ENCODE data around the gene TC2N. TPM values are rescaled to one million over a fixed set of nuclear protein-coding genes. Genes with fewer than 3 reads are reported as not detected.
"Not testable (repeated sequence)": the region's sequence is repeated elsewhere in the genome, so short reads cannot be mapped to it uniquely, and the experiment has no call there.

Gene TC2N
- total RNA-seq, 1 donor from 2014 or later, result 0.07 TPM

GRCh38 chr14:91870001-91870400, 2.7 kb upstream of the TC2N start:
- DNase-seq (ENCODE audit: low read depth, low spot score), result no peak

- DNase-seq (ENCODE audit: low read depth, low spot score), result no peak
These were observed 2.2 kb upstream of the TC2N start for GRCh38 chr14:91869556-91869955.

DNA sequence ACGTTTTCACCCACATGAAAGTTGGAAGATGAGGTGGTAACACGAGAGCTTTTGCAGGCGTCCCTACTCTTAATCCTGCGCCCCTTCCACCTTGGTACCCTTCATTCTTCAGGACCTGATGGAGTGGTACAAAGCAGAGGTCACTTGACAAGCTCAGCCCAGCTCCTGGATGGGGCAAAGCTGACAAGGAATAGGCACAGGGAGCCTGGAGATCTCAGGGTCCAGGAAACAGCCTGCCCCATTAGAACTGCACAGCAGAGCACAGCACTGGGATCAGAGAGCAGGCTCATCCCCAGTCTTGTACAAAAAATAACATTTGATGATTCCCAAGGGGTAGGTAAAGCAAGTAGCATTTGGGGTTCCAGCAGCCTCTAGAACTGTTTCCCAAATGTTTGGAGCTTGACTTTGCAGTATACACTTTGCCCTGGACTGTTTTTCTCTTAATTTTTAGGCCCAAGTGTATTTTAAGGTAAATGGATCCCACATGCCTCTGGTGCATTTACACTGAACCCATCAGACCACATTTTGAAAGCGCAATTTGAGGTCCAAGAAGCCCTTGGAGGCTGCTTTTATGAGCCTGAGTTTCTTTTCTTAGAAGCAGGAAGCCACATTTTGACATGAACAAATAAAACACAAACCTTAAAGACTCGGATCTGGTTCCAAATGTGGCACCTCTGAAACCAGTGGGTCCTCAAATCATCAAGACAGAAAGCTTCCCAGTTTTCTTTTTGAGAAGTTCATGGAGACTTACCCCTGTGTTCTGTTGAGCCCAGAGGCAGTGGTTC, 633 bp downstream of the TC2N start:
- DNase-seq (ENCODE audit: low read depth, low spot score), result no peak

GRCh38 chr14:91866061-91866460, 1.3 kb downstream of the TC2N start:
- DNase-seq (ENCODE audit: low read depth, low spot score), result no peak

DNA sequence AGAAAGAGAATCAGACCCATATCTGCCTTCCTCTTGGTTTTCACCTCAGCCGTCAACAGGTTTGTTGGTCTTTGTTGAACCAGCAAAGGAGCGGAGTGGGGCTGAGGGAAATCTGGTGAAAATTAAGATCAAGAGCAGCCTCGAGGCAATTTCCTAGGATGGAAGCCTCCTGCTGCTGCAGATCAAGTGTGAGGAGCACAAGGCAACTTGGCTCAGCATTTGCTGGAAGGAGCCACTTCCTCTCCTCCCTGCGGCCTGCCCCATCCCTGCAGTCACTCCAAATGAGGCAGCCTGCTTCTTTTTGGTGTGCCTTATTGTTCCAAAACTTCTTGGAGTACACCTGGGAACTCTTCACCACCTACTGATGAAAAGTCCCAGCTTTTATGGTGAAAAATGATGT, 4.9 kb downstream of the TC2N start:
- DNase-seq (ENCODE audit: low read depth, low spot score), result no peak

- no peak for DNase-seq (ENCODE audit: low read depth, low spot score)
These were observed 6.2 kb downstream of the TC2N start for GRCh38 chr14:91861091-91861490.

- DNase-seq (ENCODE audit: low read depth, low spot score), result no peak
These were observed 7.1 kb downstream of the TC2N start for GRCh38 chr14:91860238-91860637.

- no peak for DNase-seq (ENCODE audit: low read depth, low spot score)
These were observed 8.6 kb downstream of the TC2N start for GRCh38 chr14:91858536-91859275.

- DNase-seq (ENCODE audit: low read depth, low spot score), result no peak
These were observed 9.7 kb downstream of the TC2N start for GRCh38 chr14:91857614-91858013.

DNA sequence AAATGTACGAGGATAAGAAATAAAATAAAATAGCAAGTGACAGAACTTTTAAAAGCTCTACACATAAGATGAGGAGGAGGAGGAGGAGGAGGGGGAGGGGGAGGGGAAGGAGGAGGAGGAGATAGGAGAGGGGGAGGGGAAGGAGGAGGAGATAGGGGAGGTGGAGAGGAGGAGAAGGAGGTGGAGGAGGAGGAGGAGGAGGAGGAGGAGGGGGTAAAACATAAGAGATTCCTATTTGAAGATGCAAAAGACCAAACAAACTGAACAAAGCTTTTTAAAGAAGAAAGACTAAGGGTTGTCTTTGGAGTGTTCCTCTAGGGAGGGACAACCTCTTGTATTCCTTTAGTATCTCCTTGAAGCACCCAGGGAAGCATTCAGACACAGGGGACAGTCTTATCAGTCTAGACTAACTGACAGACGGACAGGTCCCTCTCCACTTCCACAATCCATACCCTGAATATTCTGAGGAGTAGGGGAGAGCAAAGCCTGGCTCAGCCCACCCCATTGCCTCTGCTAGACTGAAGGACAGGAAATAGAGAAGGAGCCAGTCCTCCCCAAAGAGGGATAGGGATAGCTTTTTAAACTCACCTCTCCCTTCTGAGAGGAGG, 12.9 kb downstream of the TC2N start:
- no peak for DNase-seq (ENCODE audit: low read depth, low spot score)

GRCh38 chr14:91851563-91851962, 15.8 kb downstream of the TC2N start:
- DNase-seq (ENCODE audit: low read depth, low spot score), result no peak

DNA sequence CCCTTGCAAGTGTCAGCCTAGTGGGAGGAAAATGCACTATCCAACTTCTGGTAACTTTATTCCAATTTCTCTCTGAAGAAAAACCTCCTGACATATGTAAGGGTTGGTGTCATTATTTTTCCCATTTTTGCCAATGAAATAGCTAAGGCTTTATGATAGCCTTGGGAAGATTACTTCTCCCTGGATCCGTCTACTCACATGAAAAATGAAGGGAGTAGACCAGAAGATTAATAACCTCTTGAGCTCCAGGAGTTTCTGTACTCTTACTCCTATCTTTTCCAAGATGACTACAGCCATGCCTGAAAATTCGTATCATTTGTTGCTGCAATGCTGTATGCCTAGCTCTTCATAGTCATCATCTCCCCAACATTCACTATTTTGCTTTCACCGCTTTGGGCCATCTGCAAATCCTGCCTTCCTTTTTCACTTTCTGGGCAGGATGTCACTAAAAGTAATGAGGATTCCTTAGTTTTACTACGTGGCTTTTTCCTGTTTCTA, 18.8 kb downstream of the TC2N start:
- no peak for DNase-seq (ENCODE audit: low read depth, low spot score)

DNA sequence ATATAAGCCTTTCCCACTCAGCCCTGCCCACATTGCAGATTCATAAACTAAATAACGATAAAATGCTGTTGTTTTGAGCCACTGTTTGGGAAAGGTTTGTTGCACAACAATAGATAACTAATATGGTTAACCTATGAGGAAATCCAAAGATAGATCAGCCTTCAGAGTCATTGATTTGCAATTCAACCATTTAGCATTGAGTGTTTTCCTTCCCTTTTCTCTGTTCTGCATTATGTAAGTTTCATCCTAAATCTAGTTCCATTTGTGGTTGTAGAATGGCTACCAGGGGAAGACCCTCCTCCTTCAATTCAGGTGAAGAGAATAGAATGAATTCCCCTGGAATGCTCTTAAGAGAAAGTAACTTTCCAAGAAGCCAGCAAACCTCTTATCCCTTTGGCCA, 19.6 kb downstream of the TC2N start:
- no peak for DNase-seq (ENCODE audit: low read depth, low spot score)

- no peak for DNase-seq (ENCODE audit: low read depth, low spot score)
These were observed 21.7 kb downstream of the TC2N start for GRCh38 chr14:91845652-91846051.

GRCh38 chr14:91845056-91845455, 22.3 kb downstream of the TC2N start:
- not testable (repeated sequence) for DNase-seq (ENCODE audit: low read depth, low spot score)

GRCh38 chr14:91844029-91844428, 23.3 kb downstream of the TC2N start:
- DNase-seq (ENCODE audit: low read depth, low spot score), result no peak

- DNase-seq (ENCODE audit: low read depth, low spot score), result no peak
These were observed 23.9 kb downstream of the TC2N start for GRCh38 chr14:91843437-91843836.

- DNase-seq (ENCODE audit: low read depth, low spot score), result no peak
These were observed 26.3 kb downstream of the TC2N start for GRCh38 chr14:91841065-91841464.

GRCh38 chr14:91839749-91840148, 27.6 kb downstream of the TC2N start:
- DNase-seq (ENCODE audit: low read depth, low spot score), result no peak

DNA sequence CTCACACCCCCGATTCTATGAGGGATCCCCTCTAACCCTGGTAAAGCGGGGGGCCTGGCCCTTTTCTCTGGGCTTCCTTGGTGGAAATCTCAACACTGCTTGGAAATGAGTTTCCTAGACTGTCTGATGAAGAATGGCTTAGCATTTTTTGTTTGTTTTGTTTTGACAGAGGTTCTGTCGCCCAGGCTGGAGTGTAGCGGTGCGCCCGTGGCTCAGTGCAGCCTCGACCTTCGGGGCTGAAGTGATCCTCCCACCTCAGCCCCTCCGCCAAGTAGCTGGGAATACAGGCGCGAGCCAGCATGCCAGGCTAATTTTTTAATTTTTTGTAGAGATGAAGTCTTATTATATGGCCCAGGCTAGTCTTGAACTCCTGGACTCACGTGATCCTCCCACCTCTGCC, 30.3 kb downstream of the TC2N start:
- no peak for DNase-seq (ENCODE audit: low read depth, low spot score)

- DNase-seq (ENCODE audit: low read depth, low spot score), result no peak
These were observed 31.2 kb downstream of the TC2N start for GRCh38 chr14:91835920-91836843.

Data from pulmonary artery endothelial cell (primary cell).